HepG2 (cell line): ENCODE results near the gene PIGL. TPM values are rescaled to one million over a fixed set of nuclear protein-coding genes. Genes with fewer than 3 reads are reported as not detected.

Source experiments
- ARID5B ChIP-seq: IDR thresholded peaks from 2 replicates; pipeline ENCODE4 v1.4.0; 2020; ENCODE audit warnings: mild to moderate bottlenecking, missing genetic modification reagents
- ASH2L ChIP-seq: fragments of 300-600, 200-600 bp; sonication (generic); IDR thresholded peaks from 2 replicates; pipeline ENCODE4 v1.7.0; 2017; ENCODE audit warnings: low read depth, mild to moderate bottlenecking, moderate library complexity, mixed read lengths, low read length; ENCODE audit not compliant: insufficient read length
- FOXK1 ChIP-seq: sonication (generic); formaldehyde crosslinking; IDR thresholded peaks from 2 replicates; pipeline ENCODE4 v1.4.0; 2020; ENCODE audit warnings: low read depth, missing genetic modification reagents, borderline replicate concordance
- GATAD1 ChIP-seq: IDR thresholded peaks from 2 replicates; pipeline ENCODE4 v1.6.1; 2016; ENCODE audit warnings: missing genetic modification reagents, missing compliant biosample characterization
- GLMP ChIP-seq: sonication (generic); formaldehyde crosslinking; IDR thresholded peaks from 2 replicates; pipeline ENCODE4 v1.9.0; 2021; ENCODE audit warnings: missing genetic modification reagents, mild to moderate bottlenecking, borderline replicate concordance
- HES4 ChIP-seq: sonication (generic); formaldehyde crosslinking; IDR thresholded peaks from 2 replicates; pipeline ENCODE4 v1.9.0; 2021; ENCODE audit warnings: mild to moderate bottlenecking, missing genetic modification reagents, borderline replicate concordance
- HOXA3 ChIP-seq: sonication (generic); formaldehyde crosslinking; IDR thresholded peaks from 2 replicates; pipeline ENCODE4 v1.5.0; 2020; ENCODE audit warnings: missing genetic modification reagents
- NCOA1 ChIP-seq: sonication (generic); formaldehyde crosslinking; IDR thresholded peaks from 2 replicates; pipeline ENCODE4 v1.9.0; 2021; ENCODE audit warnings: missing genetic modification reagents
- NCOA5 ChIP-seq: sonication (generic); formaldehyde crosslinking; IDR thresholded peaks from 2 replicates; pipeline ENCODE4 v1.4.0; 2020; ENCODE audit warnings: missing genetic modification reagents
- POLR2G ChIP-seq: fragments of 200-400 bp; formaldehyde crosslinking; IDR thresholded peaks from 2 replicates; pipeline ENCODE4 v1.6.1; 2018; ENCODE audit warnings: mild to moderate bottlenecking, low read depth, low read length, moderate library complexity
- XBP1 ChIP-seq: sonication (generic); formaldehyde crosslinking; IDR thresholded peaks from 2 replicates; pipeline ENCODE4 v1.5.0; 2020; ENCODE audit warnings: missing genetic modification reagents
- ZBED4 ChIP-seq: sonication (generic); formaldehyde crosslinking; IDR thresholded peaks from 2 replicates; pipeline ENCODE4 v1.4.0; 2020; ENCODE audit warnings: missing genetic modification reagents, borderline replicate concordance
- ZNF12 ChIP-seq: sonication (generic); formaldehyde crosslinking; IDR thresholded peaks from 2 replicates; pipeline ENCODE4 v1.5.0; 2020; ENCODE audit warnings: missing genetic modification reagents
- ZNF275 ChIP-seq: sonication (generic); formaldehyde crosslinking; IDR thresholded peaks from 2 replicates; pipeline ENCODE4 v1.8.0; 2022; ENCODE audit warnings: missing genetic modification reagents, mild to moderate bottlenecking, inconsistent platforms, borderline replicate concordance
- ZNF276 ChIP-seq: sonication (generic); formaldehyde crosslinking; IDR thresholded peaks from 2 replicates; pipeline ENCODE4 v1.4.0; 2020; ENCODE audit warnings: mild to moderate bottlenecking, low read depth, missing genetic modification reagents
- ZNF563 ChIP-seq: sonication (generic); formaldehyde crosslinking; IDR thresholded peaks from 2 replicates; pipeline ENCODE4 v1.8.0; 2022; ENCODE audit warnings: mild to moderate bottlenecking, moderate library complexity, missing genetic modification reagents
- ZNF616 ChIP-seq: sonication (generic); formaldehyde crosslinking; IDR thresholded peaks from 2 replicates; pipeline ENCODE4 v1.5.0; 2020; ENCODE audit warnings: low read depth, mild to moderate bottlenecking, missing genetic modification reagents
- ZNF720 ChIP-seq: sonication (generic); formaldehyde crosslinking; IDR thresholded peaks from 2 replicates; pipeline ENCODE4 v1.4.0; 2020; ENCODE audit warnings: missing genetic modification reagents
- polyA plus RNA-seq, 8 experiments: library from polyadenylated mRNA; depleted of rRNA in 3 of 8; stranded (reverse) in 7 of 8; unstranded in 1 of 8; fragments of >200 nt; fragmentation: Illumina TruSeq in 4 of 8; extraction: Trizol in 4 of 8; gene quantifications; 2 replicates each; pipeline versions ENCODE4 v1.2.1 to v1.2.3, GENCODE V29; 2011 to 2016; ENCODE audit warnings: low read depth in 4 of 8, missing spikeins in 1 of 8, mixed read lengths in 1 of 8; ENCODE audit not compliant: insufficient read depth in 1 of 8
- total RNA-seq, 5 experiments: library from RNA; depleted of rRNA; stranded (reverse); fragments of >200 nt; fragmentation: Illumina TruSeq; extraction: Trizol; gene quantifications; 2 replicates each; pipeline ENCODE4 v1.2.3, GENCODE V29; 2016; ENCODE audit warnings: low read depth in 1 of 5

PIGL gene
- total and polyA plus RNA-seq, 2 of the 13 experiments (the other 11 are each of a cell fraction or from before 2014, with no cell fraction given): 28.5 to 63.8 TPM

- no peak for TF ChIP-seq GLMP (CRISPR knock-in tag)
- TF ChIP-seq ARID5B (CRISPR knock-in tag): no peak
- no peak for TF ChIP-seq FOXK1 (CRISPR knock-in tag)
- no peak for TF ChIP-seq XBP1 (CRISPR knock-in tag)
- TF ChIP-seq ZNF720: no peak
- TF ChIP-seq HES4 (CRISPR knock-in tag): no peak
- 0 out of 2 replicates have a peak, but pooled peaks have one; percentile 82 for TF ChIP-seq NCOA1 (CRISPR knock-in tag)
- peak; percentile 81; the same call in 1 of the 2 replicates for TF ChIP-seq POLR2G
- TF ChIP-seq ZNF12: no peak
- TF ChIP-seq ZBED4 (CRISPR knock-in tag): no peak
- peak; percentile 0; the same call in 1 of the 2 replicates for TF ChIP-seq ZNF563 (CRISPR knock-in tag)
- TF ChIP-seq GATAD1 (CRISPR knock-in tag): no peak
- no peak for TF ChIP-seq ZNF276 (CRISPR knock-in tag)
- TF ChIP-seq ZNF616 (CRISPR knock-in tag): no peak
- TF ChIP-seq ZNF275 (CRISPR knock-in tag): no peak
- peak; percentile 72 for TF ChIP-seq ASH2L
- TF ChIP-seq NCOA5 (CRISPR knock-in tag): no peak
- TF ChIP-seq HOXA3 (CRISPR knock-in tag): peak; percentile 46
Measured at GRCh38 chr17:16352303-16352666, 135.3 kb downstream of the PIGL start (continued).
